WTC11 (cell line): ENCODE results near the gene KIF26A. TPM values are rescaled to one million over a fixed set of nuclear protein-coding genes. Genes with fewer than 3 reads are reported as not detected.

Source experiments
- ATAC-seq: fragments of 200-7000 bp; cut with Tn5 transposase; 2 replicates; pipeline ENCODE4 v1.10.0; 2021; ENCODE audit warnings: mild to moderate bottlenecking, moderate library complexity
- CTCF ChIA-PET: fragments of 300-600 bp; sonication (Branson Sonifier 250); formaldehyde crosslinking; loops from one replicate; lab custom pipeline; 2021; ENCODE audit warnings: antibody characterized with exemption; lab: Charles Lee
- POLR2A ChIA-PET: fragments of 350-600 bp; sonication (Branson Sonifier 250); formaldehyde crosslinking; loops from one replicate; lab custom pipeline; 2021; ENCODE audit warnings: antibody characterized with exemption; lab: Charles Lee
- DNase-seq: peaks from one replicate; pipeline ENCODE4 v3.0.0; 2021; ENCODE audit warnings: low spot score
- H3K27ac Mint-ChIP-seq: 2 replicates; pipeline ENCODE4 v1.8.0; 2021; ENCODE audit warnings: mixed read lengths
- H3K27me3 Mint-ChIP-seq: 2 replicates; pipeline ENCODE4 v1.8.0; 2021; ENCODE audit warnings: low read depth, mild to moderate bottlenecking, moderate library complexity, mixed read lengths
- H3K36me3 Mint-ChIP-seq: 2 replicates; pipeline ENCODE4 v1.8.0; 2021; ENCODE audit warnings: mixed read lengths
- H3K4me1 Mint-ChIP-seq: 2 replicates; pipeline ENCODE4 v1.8.0; 2022; ENCODE audit warnings: mixed read lengths
- H3K4me3 Mint-ChIP-seq: 2 replicates; pipeline ENCODE4 v1.8.0; 2021; ENCODE audit warnings: mild to moderate bottlenecking, moderate library complexity, mixed read lengths
- H3K9me3 Mint-ChIP-seq: 2 replicates; pipeline ENCODE4 v1.8.0; 2021; ENCODE audit warnings: mixed read lengths
- ELF4 ChIP-seq: sonication (generic); formaldehyde crosslinking; IDR thresholded peaks from 2 replicates; pipeline ENCODE4 v1.8.1; 2022; ENCODE audit warnings: low read depth, mild to moderate bottlenecking, moderate library complexity, missing genetic modification reagents
- KAT7 ChIP-seq: sonication (generic); formaldehyde crosslinking; IDR thresholded peaks from 2 replicates; pipeline ENCODE4 v1.8.1; 2023; ENCODE audit warnings: missing genetic modification reagents, mild to moderate bottlenecking, borderline replicate concordance
- MXD4 ChIP-seq: fragments of 250-450 bp; sonication (Bioruptor Pico); IDR thresholded peaks from 2 replicates; pipeline ENCODE4 v1.8.0; 2021; ENCODE audit warnings: mild to moderate bottlenecking, moderate library complexity, borderline replicate concordance
- NFATC4 ChIP-seq: fragments of 250-450 bp; sonication (Bioruptor Pico); IDR thresholded peaks from 2 replicates; pipeline ENCODE4 v1.9.0; 2021; ENCODE audit warnings: mild to moderate bottlenecking
- NR2C2 ChIP-seq: sonication (generic); formaldehyde crosslinking; IDR thresholded peaks from 2 replicates; pipeline ENCODE4 v1.8.0; 2022; ENCODE audit warnings: mild to moderate bottlenecking, missing genetic modification reagents
- SMAD3 ChIP-seq: sonication (generic); formaldehyde crosslinking; IDR thresholded peaks from 2 replicates; pipeline ENCODE4 v1.8.0; 2022; ENCODE audit warnings: missing genetic modification reagents, mild to moderate bottlenecking, borderline replicate concordance
- SP1 ChIP-seq: sonication (generic); formaldehyde crosslinking; conservative IDR thresholded peaks from 2 replicates; pipeline ENCODE4 v1.8.1; 2022; ENCODE audit warnings: missing genetic modification reagents
- TEAD1 ChIP-seq: sonication (generic); formaldehyde crosslinking; IDR thresholded peaks from 2 replicates; pipeline ENCODE4 v1.8.0; 2022; ENCODE audit warnings: mild to moderate bottlenecking, missing genetic modification reagents
- TEAD4 ChIP-seq: sonication (generic); formaldehyde crosslinking; IDR thresholded peaks from 2 replicates; pipeline ENCODE4 v1.8.0; 2022; ENCODE audit warnings: mild to moderate bottlenecking, missing genetic modification reagents
- ZBTB21 ChIP-seq: sonication (generic); formaldehyde crosslinking; IDR thresholded peaks from 2 replicates; pipeline ENCODE4 v1.8.1; 2023; ENCODE audit warnings: mild to moderate bottlenecking, missing genetic modification reagents, borderline replicate concordance
- ZNF121 ChIP-seq: sonication (generic); formaldehyde crosslinking; IDR thresholded peaks from 2 replicates; pipeline ENCODE4 v1.8.0; 2023; ENCODE audit warnings: missing genetic modification reagents
- ZNF219 ChIP-seq: sonication (generic); formaldehyde crosslinking; IDR thresholded peaks from 2 replicates; pipeline ENCODE4 v1.8.0; 2023; ENCODE audit warnings: missing genetic modification reagents, mild to moderate bottlenecking, borderline replicate concordance
- ZNF317 ChIP-seq: sonication (generic); formaldehyde crosslinking; IDR thresholded peaks from 2 replicates; pipeline ENCODE4 v1.8.1; 2023; ENCODE audit warnings: low read depth, mild to moderate bottlenecking, moderate library complexity, missing genetic modification reagents, borderline replicate concordance
- ZNF416 ChIP-seq: fragments of 250-450 bp; sonication (Bioruptor Pico); IDR thresholded peaks from 2 replicates; pipeline ENCODE4 v1.9.0; 2021; ENCODE audit warnings: mild to moderate bottlenecking, inconsistent platforms
- ZNF671 ChIP-seq: fragments of 250-450 bp; sonication (Bioruptor Pico); IDR thresholded peaks from 2 replicates; pipeline ENCODE4 v1.8.0; 2021; ENCODE audit warnings: mild to moderate bottlenecking
- total RNA-seq: library from RNA; stranded (reverse); gene quantifications from 3 replicates; pipeline ENCODE4 v1.2.3, GENCODE V29; 2021
- TF ChIP-seq, protein P1 (sequence below): sonication (generic); formaldehyde crosslinking; IDR thresholded peaks from 2 replicates; pipeline ENCODE4 v1.8.1; 2023; ENCODE audit warnings: mild to moderate bottlenecking, missing genetic modification reagents
- TF ChIP-seq, protein P2 (sequence below): sonication (generic); formaldehyde crosslinking; IDR thresholded peaks from 2 replicates; pipeline ENCODE4 v1.8.0; 2022; ENCODE audit warnings: mild to moderate bottlenecking, missing genetic modification reagents
- TF ChIP-seq, protein P3 (sequence below): sonication (generic); formaldehyde crosslinking; IDR thresholded peaks from 2 replicates; pipeline ENCODE4 v1.8.1; 2022; ENCODE audit warnings: missing genetic modification reagents, borderline replicate concordance
- TF ChIP-seq, protein P4 (sequence below): fragments of 250-450 bp; sonication (Bioruptor Pico); IDR thresholded peaks from 2 replicates; pipeline ENCODE4 v1.8.0; 2021; ENCODE audit warnings: mild to moderate bottlenecking
- TF ChIP-seq, protein P5 (sequence below): sonication (generic); formaldehyde crosslinking; IDR thresholded peaks from 2 replicates; pipeline ENCODE4 v1.8.0; 2022; ENCODE audit warnings: mild to moderate bottlenecking, missing genetic modification reagents
- TF ChIP-seq, protein P6 (sequence below): sonication (generic); formaldehyde crosslinking; IDR thresholded peaks from 2 replicates; pipeline ENCODE4 v1.8.1; 2022; ENCODE audit warnings: mild to moderate bottlenecking, missing genetic modification reagents, moderate library complexity, borderline replicate concordance
- TF ChIP-seq, protein P7 (sequence below): fragments of 200-600 bp; IDR thresholded peaks from 2 replicates; pipeline ENCODE4 v1.8.0; 2022; ENCODE audit warnings: antibody characterized with exemption
- TF ChIP-seq, protein P8 (sequence below): sonication (generic); formaldehyde crosslinking; IDR thresholded peaks from 2 replicates; pipeline ENCODE4 v1.8.1; 2023; ENCODE audit warnings: mild to moderate bottlenecking, moderate library complexity, missing genetic modification reagents

KIF26A gene
- total RNA-seq, 1 experiment from 2014 or later = 53.4 TPM

DNA sequence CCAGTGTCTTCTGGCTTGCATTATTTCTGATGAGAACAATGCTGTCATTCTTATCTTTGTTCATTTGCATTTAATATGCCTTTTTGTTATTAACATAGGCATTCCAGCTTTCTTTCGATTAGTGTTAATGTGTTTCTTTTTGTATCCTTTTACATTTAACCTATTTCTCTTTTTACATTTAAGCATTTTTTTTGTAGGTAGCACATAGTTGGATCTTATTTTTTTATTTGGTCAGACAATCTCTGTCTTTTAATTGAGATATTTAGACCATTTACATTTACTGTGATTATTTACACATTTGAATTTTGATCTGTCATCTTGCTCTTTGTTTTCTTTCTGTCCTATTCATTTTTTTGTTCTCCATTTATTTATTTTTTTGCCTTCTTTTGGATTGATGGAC, 14.5 kb upstream of the KIF26A start:
- Mint-ChIP-seq H3K9me3 (peaks cover 38% of the 10 kb centered on the region), H3K4me1 (peaks cover 4% of the 10 kb centered on the region), H3K27me3 (peaks cover 17% of the 10 kb centered on the region), H3K4me3 (no peak overlapping the region), H3K27ac (no peak overlapping the region), H3K36me3 (peaks cover 22% of the 10 kb centered on the region)
- no peak for ATAC-seq
- DNase-seq = no peak
- ChIA-PET CTCF (no interaction called here), POLR2A (no interaction called here)
- TF ChIP-seq NR2C2 (CRISPR knock-in tag) (no peak), NFATC4 (CRISPR knock-in tag) (no peak), MXD4 (CRISPR knock-in tag) (no peak), TEAD1 (no peak), ELF4 (CRISPR knock-in tag) (no peak), SP1 (no peak), SMAD3 (CRISPR knock-in tag) (no peak), ZNF121 (CRISPR knock-in tag) (no peak), ZNF416 (no peak), KAT7 (CRISPR knock-in tag) (no peak)
- TF ChIP-seq, protein P1, sequence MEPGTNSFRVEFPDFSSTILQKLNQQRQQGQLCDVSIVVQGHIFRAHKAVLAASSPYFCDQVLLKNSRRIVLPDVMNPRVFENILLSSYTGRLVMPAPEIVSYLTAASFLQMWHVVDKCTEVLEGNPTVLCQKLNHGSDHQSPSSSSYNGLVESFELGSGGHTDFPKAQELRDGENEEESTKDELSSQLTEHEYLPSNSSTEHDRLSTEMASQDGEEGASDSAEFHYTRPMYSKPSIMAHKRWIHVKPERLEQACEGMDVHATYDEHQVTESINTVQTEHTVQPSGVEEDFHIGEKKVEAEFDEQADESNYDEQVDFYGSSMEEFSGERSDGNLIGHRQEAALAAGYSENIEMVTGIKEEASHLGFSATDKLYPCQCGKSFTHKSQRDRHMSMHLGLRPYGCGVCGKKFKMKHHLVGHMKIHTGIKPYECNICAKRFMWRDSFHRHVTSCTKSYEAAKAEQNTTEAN (CRISPR knock-in tag) = no peak
- TF ChIP-seq, protein P2, sequence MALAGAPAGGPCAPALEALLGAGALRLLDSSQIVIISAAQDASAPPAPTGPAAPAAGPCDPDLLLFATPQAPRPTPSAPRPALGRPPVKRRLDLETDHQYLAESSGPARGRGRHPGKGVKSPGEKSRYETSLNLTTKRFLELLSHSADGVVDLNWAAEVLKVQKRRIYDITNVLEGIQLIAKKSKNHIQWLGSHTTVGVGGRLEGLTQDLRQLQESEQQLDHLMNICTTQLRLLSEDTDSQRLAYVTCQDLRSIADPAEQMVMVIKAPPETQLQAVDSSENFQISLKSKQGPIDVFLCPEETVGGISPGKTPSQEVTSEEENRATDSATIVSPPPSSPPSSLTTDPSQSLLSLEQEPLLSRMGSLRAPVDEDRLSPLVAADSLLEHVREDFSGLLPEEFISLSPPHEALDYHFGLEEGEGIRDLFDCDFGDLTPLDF (CRISPR knock-in tag) = no peak
- TF ChIP-seq, protein P3, sequence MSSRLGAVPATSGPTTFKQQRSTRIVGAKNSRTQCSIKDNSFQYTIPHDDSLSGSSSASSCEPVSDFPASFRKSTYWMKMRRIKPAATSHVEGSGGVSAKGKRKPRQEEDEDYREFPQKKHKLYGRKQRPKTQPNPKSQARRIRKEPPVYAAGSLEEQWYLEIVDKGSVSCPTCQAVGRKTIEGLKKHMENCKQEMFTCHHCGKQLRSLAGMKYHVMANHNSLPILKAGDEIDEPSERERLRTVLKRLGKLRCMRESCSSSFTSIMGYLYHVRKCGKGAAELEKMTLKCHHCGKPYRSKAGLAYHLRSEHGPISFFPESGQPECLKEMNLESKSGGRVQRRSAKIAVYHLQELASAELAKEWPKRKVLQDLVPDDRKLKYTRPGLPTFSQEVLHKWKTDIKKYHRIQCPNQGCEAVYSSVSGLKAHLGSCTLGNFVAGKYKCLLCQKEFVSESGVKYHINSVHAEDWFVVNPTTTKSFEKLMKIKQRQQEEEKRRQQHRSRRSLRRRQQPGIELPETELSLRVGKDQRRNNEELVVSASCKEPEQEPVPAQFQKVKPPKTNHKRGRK (CRISPR knock-in tag) = no peak
- TF ChIP-seq, protein P4, sequence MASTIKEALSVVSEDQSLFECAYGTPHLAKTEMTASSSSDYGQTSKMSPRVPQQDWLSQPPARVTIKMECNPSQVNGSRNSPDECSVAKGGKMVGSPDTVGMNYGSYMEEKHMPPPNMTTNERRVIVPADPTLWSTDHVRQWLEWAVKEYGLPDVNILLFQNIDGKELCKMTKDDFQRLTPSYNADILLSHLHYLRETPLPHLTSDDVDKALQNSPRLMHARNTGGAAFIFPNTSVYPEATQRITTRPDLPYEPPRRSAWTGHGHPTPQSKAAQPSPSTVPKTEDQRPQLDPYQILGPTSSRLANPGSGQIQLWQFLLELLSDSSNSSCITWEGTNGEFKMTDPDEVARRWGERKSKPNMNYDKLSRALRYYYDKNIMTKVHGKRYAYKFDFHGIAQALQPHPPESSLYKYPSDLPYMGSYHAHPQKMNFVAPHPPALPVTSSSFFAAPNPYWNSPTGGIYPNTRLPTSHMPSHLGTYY (CRISPR knock-in tag) = no peak
- TF ChIP-seq, all 79 proteins: peak for 0

DNA sequence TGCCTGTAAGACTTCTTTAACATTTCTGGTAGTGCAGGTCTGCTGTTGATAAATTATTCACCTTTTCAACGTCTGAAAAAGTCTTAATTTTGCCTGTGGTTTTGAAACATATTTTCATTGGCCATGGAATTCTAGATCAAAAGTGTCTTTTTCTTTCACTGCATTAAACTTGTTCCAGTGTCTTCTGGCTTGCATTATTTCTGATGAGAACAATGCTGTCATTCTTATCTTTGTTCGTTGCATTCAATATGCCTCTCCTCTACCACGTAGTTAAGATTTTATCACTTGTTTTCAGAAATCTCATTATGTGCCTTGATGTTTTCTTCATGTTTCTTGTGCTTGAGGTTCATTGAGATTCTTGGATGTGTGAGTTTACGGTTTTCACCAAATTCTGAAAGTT, 13.4 kb upstream of the KIF26A start:
- TF ChIP-seq NR2C2 (CRISPR knock-in tag) (no peak), ZNF219 (no peak), ZNF317 (CRISPR knock-in tag) (peak; percentile 80; the same call in 1 of the 2 replicates)
- TF ChIP-seq, protein P5, sequence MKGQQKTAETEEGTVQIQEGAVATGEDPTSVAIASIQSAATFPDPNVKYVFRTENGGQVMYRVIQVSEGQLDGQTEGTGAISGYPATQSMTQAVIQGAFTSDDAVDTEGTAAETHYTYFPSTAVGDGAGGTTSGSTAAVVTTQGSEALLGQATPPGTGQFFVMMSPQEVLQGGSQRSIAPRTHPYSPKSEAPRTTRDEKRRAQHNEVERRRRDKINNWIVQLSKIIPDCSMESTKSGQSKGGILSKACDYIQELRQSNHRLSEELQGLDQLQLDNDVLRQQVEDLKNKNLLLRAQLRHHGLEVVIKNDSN (CRISPR knock-in tag) = no peak
- Mint-ChIP-seq H3K27ac (no peak overlapping the region), H3K4me1 (peaks cover 4% of the 10 kb centered on the region), H3K9me3 (peaks cover 47% of the 10 kb centered on the region), H3K4me3 (no peak overlapping the region), H3K27me3 (peaks cover 23% of the 10 kb centered on the region), H3K36me3 (peaks cover 28% of the 10 kb centered on the region)
- CTCF ChIA-PET = no interaction called here
- ATAC-seq (no peak), DNase-seq (no peak)
- POLR2A ChIA-PET = no interaction called here

DNA sequence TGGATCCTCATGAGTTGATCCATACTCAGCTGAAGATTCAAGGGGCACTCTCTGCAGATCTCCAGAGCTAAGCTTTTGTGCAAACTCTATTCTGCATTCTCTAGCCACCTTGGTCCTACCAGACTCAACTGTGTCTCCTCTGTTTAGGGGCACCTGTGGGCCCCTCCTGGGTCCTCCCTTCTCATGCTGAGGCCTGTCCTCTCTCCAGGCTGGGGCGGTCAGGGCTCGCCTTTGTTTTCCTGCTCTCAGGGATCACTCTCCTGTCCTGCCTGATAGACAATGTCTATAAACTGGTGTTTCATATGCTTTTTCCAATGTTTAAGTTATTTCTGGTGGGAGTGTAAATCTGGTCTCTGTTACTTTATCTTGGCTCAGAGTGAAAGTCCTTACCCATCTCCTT, 11.6 kb upstream of the KIF26A start:
- CTCF ChIA-PET = interaction anchor here (1.3 kb wide), 1 partner anchor 49 kb away, joined by 7 read pairs; no protein-coding TSS in a partner anchor
- TF ChIP-seq, protein P6, sequence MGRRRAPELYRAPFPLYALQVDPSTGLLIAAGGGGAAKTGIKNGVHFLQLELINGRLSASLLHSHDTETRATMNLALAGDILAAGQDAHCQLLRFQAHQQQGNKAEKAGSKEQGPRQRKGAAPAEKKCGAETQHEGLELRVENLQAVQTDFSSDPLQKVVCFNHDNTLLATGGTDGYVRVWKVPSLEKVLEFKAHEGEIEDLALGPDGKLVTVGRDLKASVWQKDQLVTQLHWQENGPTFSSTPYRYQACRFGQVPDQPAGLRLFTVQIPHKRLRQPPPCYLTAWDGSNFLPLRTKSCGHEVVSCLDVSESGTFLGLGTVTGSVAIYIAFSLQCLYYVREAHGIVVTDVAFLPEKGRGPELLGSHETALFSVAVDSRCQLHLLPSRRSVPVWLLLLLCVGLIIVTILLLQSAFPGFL (CRISPR knock-in tag) = no peak
- TF ChIP-seq, protein P7, sequence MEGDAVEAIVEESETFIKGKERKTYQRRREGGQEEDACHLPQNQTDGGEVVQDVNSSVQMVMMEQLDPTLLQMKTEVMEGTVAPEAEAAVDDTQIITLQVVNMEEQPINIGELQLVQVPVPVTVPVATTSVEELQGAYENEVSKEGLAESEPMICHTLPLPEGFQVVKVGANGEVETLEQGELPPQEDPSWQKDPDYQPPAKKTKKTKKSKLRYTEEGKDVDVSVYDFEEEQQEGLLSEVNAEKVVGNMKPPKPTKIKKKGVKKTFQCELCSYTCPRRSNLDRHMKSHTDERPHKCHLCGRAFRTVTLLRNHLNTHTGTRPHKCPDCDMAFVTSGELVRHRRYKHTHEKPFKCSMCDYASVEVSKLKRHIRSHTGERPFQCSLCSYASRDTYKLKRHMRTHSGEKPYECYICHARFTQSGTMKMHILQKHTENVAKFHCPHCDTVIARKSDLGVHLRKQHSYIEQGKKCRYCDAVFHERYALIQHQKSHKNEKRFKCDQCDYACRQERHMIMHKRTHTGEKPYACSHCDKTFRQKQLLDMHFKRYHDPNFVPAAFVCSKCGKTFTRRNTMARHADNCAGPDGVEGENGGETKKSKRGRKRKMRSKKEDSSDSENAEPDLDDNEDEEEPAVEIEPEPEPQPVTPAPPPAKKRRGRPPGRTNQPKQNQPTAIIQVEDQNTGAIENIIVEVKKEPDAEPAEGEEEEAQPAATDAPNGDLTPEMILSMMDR = no peak
- TF ChIP-seq ZNF671 (CRISPR knock-in tag) (no peak), TEAD4 (CRISPR knock-in tag) (no peak), ZBTB21 (CRISPR knock-in tag) (no peak)
- TF ChIP-seq, protein P8, sequence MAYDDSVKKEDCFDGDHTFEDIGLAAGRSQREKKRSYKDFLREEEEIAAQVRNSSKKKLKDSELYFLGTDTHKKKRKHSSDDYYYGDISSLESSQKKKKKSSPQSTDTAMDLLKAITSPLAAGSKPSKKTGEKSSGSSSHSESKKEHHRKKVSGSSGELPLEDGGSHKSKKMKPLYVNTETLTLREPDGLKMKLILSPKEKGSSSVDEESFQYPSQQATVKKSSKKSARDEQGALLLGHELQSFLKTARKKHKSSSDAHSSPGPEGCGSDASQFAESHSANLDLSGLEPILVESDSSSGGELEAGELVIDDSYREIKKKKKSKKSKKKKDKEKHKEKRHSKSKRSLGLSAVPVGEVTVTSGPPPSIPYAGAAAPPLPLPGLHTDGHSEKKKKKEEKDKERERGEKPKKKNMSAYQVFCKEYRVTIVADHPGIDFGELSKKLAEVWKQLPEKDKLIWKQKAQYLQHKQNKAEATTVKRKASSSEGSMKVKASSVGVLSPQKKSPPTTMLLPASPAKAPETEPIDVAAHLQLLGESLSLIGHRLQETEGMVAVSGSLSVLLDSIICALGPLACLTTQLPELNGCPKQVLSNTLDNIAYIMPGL (CRISPR knock-in tag) = no peak

More for the DNA sequence above, 11.6 kb upstream of the KIF26A start:
- DNase-seq (no peak), ATAC-seq (no peak)
- no peak overlapping the region for H3K27ac Mint-ChIP-seq
- H3K36me3 Mint-ChIP-seq = peaks cover 28% of the 10 kb centered on the region
- H3K4me1 Mint-ChIP-seq = peaks cover 4% of the 10 kb centered on the region
- H3K27me3 Mint-ChIP-seq = peaks cover 23% of the 10 kb centered on the region
- POLR2A ChIA-PET = no interaction called here
- H3K9me3 Mint-ChIP-seq = peaks cover 50% of the 10 kb centered on the region
- H3K4me3 Mint-ChIP-seq = no peak overlapping the region
